Prostate gland (tissue), 2 donors: Measurements from ENCODE around the gene GNB1.
A peak's percentile ranks its signal among the peaks of the same experiment; 100 is the strongest.

Experiments
- POLR2A ChIP-seq: fragments of 450-650 bp; IDR thresholded peaks from one replicate; pipeline ENCODE4 v1.6.1; 2016; ENCODE audit warnings: antibody characterized with exemption, mild to moderate bottlenecking
- POLR2AphosphoS5 ChIP-seq: sonication (generic); formaldehyde crosslinking; IDR thresholded peaks from one replicate; pipeline ENCODE4 v1.6.1; 2017; ENCODE audit warnings: antibody characterized with exemption
- TF ChIP-seq, protein P1 (sequence below), 4 experiments: fragments of 200-600 bp in 2 of 4; fragments of 450-650 bp in 2 of 4; sonication (generic) in 2 of 4; IDR thresholded peaks; 1 replicate in 3 of 4; 2 replicates in 1 of 4; pipeline ENCODE4 v1.5.1; 2016 to 2019; ENCODE audit warnings: antibody characterized with exemption in 4 of 4, mild to moderate bottlenecking in 2 of 4, moderate library complexity in 2 of 4

DNA sequence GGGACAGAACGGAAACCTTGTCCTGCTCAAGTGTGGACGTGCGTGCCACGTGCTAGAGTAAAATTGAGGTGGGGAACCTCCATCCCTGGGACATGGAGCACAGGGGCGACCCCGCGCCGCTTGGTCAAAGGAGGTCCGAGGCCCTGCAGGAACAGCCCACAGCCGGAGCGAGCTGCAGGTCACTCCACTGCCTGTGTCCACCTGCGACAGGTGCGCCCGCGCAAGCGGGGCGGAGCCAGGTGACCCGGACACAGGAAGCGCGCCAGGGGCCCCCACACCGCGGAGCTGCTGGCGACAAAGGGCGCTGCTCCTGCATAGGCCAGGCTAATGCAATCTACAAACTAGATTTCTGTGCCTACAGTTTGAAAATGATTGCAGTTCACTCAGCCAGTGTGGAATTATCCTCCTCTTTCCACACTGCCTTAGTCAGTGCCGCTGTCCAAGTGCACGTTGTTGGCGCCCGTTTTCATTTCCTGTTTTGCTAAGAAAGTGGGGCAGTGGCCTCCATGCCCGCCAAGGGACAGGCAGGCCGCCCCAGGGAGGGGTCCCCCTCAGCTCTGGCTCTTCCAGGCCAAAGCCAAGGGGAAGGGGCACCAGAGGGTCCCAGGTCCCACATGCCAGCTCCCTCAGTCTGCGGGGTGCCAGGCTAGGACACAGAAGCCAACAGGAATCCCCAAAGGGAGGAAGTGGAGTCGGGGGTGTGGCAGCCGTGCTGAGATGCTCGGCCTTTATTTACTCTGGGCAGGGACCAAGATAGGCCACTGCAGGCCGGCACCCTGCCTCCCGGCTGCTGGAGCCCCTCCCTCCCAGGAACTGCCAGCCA, 108.3 kb downstream of the GNB1 start:
- peak; percentile 17 for TF ChIP-seq POLR2A
- TF ChIP-seq, protein P1, sequence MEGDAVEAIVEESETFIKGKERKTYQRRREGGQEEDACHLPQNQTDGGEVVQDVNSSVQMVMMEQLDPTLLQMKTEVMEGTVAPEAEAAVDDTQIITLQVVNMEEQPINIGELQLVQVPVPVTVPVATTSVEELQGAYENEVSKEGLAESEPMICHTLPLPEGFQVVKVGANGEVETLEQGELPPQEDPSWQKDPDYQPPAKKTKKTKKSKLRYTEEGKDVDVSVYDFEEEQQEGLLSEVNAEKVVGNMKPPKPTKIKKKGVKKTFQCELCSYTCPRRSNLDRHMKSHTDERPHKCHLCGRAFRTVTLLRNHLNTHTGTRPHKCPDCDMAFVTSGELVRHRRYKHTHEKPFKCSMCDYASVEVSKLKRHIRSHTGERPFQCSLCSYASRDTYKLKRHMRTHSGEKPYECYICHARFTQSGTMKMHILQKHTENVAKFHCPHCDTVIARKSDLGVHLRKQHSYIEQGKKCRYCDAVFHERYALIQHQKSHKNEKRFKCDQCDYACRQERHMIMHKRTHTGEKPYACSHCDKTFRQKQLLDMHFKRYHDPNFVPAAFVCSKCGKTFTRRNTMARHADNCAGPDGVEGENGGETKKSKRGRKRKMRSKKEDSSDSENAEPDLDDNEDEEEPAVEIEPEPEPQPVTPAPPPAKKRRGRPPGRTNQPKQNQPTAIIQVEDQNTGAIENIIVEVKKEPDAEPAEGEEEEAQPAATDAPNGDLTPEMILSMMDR (IDR thresholded peaks at IDR 0.05): peak in 1 of 4 experiments; percentile 9
- TF ChIP-seq POLR2AphosphoS5: peak; percentile 64
